Sigmoid colon (tissue), 4 donors: ENCODE results near the gene ANO1.

Source experiments
- CTCF ChIP-seq, 4 experiments: fragments of 450-650 bp in 3 of 4; fragments of 200-600 bp in 1 of 4; IDR thresholded peaks; one replicate each; pipeline ENCODE4 v1.5.1; 2016 to 2019; ENCODE audit warnings: antibody characterized with exemption in 4 of 4, mild to moderate bottlenecking in 3 of 4, moderate library complexity in 2 of 4
- EP300 ChIP-seq, 4 donors: sonication (generic); formaldehyde crosslinking; IDR thresholded peaks; one replicate each; pipeline ENCODE4 v1.6.1; 2017; ENCODE audit warnings: antibody characterized with exemption in 4 of 4
- POLR2A ChIP-seq, 2 donors: fragments of 450-650 bp; IDR thresholded peaks; one replicate each; pipeline ENCODE4 v1.6.1; 2016; ENCODE audit warnings: antibody characterized with exemption in 2 of 2, mild to moderate bottlenecking in 2 of 2, moderate library complexity in 2 of 2
- POLR2AphosphoS5 ChIP-seq, 4 donors: sonication (generic); formaldehyde crosslinking; IDR thresholded peaks; one replicate each; pipeline ENCODE4 v1.6.1; 2017; ENCODE audit warnings: antibody characterized with exemption in 4 of 4

DNA sequence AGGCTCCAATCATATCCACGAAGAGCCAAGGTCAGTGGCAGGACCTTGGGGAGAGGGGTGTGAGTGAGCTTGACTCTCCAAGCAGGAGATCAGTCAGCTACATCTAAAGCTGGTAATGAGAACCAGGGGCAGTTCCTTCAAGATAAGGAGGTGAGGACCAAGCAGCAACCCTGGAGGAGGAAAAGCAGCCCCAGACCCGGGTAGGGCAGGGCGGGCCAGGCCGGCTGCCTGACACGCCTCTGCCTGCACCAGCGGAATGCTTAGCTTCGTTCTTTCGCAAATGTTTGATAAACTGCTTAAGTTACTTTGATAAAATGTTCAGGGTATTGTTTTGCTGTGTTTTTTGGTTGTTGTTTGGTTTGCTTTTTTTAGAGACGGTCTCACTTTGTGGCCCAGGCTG, 106.3 kb downstream of the ANO1 start:
- TF ChIP-seq EP300 (IDR thresholded peaks at IDR 0.05) (no peak), CTCF (IDR thresholded peaks at IDR 0.05) (no peak), POLR2A (IDR thresholded peaks at IDR 0.05) (no peak), POLR2AphosphoS5 (IDR thresholded peaks at IDR 0.05) (no peak)
